ENCODE data around the gene TBXT. TPM values are rescaled to one million over a fixed set of nuclear protein-coding genes. Genes with fewer than 3 reads are reported as not detected.

TBXT gene
- total RNA-seq, 1 donor from 2014 or later = not detected

DNA sequence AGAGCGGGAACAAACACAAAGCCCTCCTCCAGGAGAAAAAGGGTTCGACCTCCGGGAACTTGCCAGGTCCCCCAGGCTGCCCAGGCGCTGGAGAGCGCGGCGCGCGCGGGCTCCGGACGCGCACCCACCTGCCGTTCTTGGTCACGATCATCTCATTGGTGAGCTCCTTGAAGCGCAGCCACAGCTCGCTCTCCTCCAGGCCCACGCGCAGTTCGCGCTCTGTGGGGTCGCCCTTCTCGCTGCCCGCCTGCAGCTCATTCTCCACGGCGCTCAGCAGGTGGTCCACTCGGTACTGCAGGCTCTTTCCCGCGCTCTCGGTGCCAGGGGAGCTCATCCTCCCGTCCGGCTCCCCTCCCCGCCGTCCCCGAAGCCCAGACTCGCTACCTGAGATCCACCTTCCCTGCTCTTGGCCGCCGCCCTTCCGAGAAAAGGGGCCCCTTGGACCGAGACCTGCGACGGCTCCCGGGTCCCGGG lies 356 bp downstream of the TBXT start:
- TF ChIP-seq, protein P1, sequence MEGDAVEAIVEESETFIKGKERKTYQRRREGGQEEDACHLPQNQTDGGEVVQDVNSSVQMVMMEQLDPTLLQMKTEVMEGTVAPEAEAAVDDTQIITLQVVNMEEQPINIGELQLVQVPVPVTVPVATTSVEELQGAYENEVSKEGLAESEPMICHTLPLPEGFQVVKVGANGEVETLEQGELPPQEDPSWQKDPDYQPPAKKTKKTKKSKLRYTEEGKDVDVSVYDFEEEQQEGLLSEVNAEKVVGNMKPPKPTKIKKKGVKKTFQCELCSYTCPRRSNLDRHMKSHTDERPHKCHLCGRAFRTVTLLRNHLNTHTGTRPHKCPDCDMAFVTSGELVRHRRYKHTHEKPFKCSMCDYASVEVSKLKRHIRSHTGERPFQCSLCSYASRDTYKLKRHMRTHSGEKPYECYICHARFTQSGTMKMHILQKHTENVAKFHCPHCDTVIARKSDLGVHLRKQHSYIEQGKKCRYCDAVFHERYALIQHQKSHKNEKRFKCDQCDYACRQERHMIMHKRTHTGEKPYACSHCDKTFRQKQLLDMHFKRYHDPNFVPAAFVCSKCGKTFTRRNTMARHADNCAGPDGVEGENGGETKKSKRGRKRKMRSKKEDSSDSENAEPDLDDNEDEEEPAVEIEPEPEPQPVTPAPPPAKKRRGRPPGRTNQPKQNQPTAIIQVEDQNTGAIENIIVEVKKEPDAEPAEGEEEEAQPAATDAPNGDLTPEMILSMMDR (IDR thresholded peaks at IDR 0.05; ENCODE audit: insufficient read depth, low read length, poor library complexity, severe bottlenecking) = no peak
- Histone ChIP-seq H3K4me3 (ENCODE audit: low read depth, low read length) (no peak overlapping the region), H3K36me3 (ENCODE audit: control insufficient read depth, insufficient read depth, low read length) (no peaks in the 10 kb centered on the region), H3K27me3 (ENCODE audit: control insufficient read depth, insufficient read depth, low read length) (peaks cover 74% of the 10 kb centered on the region)
- DNase-seq (ENCODE audit: low read depth) = no peak

DNA sequence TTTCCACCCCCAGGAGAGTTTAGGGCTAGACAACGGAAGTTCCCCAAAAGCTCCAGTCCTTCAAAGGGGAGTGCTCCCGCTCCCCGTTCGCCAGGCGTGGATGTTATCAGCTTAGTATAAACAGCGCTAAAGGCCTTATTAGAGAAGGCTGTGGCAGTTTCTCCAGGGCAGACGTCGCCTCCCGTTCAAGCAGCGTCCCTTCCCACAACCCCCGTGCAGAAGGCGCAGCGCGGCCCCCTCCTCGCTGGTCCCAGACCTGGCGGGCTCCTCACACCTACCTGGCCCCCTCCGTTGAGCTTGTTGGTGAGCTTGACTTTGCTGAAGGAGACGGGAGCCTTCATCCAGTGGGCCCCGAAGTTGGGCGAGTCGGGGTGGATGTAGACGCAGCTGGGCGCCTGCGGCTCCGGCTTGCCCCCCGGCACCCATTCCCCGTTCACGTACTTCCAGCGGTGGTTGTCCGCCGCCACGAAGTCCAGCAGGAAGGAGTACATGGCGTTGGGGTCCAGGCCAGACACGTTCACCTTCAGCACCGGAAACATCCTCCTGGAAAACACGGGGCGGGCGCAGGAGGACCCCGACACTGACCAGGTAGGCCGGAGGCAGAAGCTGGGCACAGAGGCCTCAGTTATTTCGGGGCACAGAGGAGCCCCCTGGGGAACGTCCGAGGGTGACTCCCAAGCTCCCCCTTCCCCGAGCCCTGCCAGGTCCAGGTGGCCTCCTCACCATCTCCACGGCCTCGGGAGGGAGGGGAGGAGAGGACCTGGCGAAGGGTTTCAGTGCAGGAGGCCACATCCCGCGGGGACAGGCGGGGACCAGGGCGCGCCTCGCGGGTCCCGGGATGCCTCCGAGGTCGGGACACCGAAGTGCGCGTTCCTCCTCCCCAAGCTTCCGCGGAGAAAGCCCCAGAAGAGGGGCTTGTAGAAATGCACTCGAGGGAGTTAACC lies 1.1 kb downstream of the TBXT start:
- H3K36me3 ChIP-seq (ENCODE audit: control insufficient read depth, insufficient read depth, low read length) = no peaks in the 10 kb centered on the region
- DNase-seq (ENCODE audit: low read depth) = no peak
- H3K4me3 ChIP-seq (ENCODE audit: low read depth, low read length) = no peak overlapping the region
- TF ChIP-seq, protein P1 (IDR thresholded peaks at IDR 0.05; ENCODE audit: insufficient read depth, low read length, poor library complexity, severe bottlenecking) = no peak
- H3K27me3 ChIP-seq (ENCODE audit: control insufficient read depth, insufficient read depth, low read length) = peaks cover 71% of the 10 kb centered on the region

DNA sequence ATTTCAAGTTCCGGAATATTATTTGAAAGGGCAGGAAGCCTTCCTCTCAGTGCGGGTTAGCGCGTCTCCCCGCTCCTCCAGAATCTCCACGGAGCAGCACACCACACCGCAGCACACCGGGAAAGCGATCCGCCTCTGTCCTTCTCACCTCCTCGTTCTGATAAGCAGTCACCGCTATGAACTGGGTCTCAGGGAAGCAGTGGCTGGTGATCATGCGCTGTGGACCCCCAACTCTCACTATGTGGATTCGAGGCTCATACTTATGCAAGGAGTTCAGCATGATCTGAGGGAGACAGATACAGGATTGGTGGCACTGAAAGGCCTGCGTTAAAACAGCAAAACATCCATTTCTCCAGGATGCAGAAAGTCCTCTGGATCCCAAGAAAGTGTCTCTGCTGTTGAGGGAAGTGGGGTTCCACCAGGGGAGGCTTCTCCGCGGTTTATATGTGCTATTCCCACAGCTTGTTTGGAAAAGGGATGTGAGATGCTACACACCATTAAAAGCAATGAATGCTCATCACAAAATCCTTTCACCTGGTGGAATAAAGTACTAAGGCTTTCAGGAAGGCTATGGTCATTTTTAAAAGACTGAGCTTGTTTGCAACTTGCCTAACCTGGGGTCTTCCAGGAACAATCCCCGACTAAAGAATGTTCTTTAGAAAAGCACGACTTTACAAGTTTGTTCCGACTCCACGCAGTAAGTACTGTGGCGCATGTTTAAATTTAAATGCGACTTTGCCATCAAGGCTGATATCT lies 1.9 kb downstream of the TBXT start:
- DNase-seq (ENCODE audit: low read depth) = no peak
- Histone ChIP-seq H3K4me3 (ENCODE audit: low read depth, low read length) (no peak overlapping the region), H3K27me3 (ENCODE audit: control insufficient read depth, insufficient read depth, low read length) (peaks cover 68% of the 10 kb centered on the region), H3K36me3 (ENCODE audit: control insufficient read depth, insufficient read depth, low read length) (no peaks in the 10 kb centered on the region)
- TF ChIP-seq, protein P1 (IDR thresholded peaks at IDR 0.05; ENCODE audit: insufficient read depth, low read length, poor library complexity, severe bottlenecking) = no peak

DNA sequence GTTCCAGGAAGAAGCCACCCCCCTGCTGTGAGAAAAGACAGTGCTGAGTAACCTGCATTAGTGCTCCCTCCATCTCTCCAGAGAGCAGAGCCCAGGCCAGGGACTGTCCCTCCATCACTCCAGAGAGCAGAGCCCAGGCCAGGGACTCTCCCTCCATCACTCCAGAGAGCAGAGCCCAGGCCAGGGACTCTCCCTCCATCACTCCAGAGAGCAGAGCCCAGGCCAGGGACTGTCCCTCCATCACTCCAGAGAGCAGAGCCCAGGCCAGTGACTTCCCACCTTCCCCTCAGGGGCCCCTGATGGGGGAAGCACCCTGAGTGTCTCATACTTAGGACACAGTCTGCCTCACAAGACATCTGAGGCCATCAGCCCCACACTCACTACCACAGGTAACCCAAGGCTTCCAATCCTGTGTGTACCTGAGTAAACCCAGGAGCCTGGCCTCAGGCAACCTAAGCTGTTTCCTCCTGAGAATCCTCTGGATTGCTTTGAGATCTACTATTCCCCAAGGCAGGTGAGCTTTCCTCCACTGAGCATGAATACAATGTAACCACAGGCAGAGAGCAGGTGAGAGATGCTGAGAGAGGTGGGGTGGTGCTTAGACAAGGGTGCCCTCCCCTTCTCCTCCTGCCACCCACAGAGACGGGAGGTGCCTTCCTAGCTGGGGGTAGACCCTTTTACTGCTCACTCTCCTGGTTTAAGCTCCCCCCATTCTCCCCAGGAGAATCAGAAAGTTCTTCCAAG lies 4.9 kb downstream of the TBXT start:
- H3K27me3 ChIP-seq (ENCODE audit: control insufficient read depth, insufficient read depth, low read length) = peaks cover 43% of the 10 kb centered on the region
- TF ChIP-seq, protein P1 (IDR thresholded peaks at IDR 0.05; ENCODE audit: insufficient read depth, low read length, poor library complexity, severe bottlenecking) = no peak
- no peak for DNase-seq (ENCODE audit: low read depth)
- H3K4me3 ChIP-seq (ENCODE audit: low read depth, low read length) = no peak overlapping the region
- H3K36me3 ChIP-seq (ENCODE audit: control insufficient read depth, insufficient read depth, low read length) = no peaks in the 10 kb centered on the region

DNA sequence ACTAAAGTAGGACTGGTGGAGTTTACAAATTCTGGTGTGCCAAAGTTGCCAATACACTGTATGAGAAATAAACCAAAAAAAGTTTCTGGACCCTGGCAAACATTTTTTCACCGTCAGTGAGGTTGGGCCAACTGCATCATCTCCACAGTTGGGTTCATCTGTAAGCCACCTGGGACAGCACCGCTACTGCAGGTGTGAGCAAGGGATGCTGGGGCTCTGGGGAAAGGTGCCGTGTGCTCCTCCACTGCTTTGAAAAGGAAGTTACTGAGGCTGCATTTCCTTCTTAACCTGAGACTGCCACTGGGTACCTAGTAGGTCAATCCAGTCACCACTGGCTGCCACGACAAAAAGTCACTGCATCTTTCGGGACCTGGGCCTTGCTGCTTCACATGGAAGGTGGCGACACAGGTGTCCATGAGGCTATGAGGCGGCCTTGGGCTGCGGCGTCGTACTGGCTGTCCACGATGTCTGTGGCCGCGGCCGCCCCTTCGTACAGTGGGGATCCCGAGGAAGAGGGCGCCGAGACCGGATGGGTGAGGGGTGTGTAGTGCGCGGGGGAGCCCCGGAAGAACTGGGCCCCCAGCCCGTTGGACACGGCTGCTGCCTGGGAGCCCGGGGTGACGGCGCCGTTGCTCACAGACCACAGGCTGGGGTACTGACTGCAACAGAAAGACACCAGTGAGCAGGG lies 9.6 kb downstream of the TBXT start:
- no peak overlapping the region for H3K4me3 ChIP-seq (ENCODE audit: low read depth, low read length)

More for the DNA sequence above, 9.6 kb downstream of the TBXT start:
- TF ChIP-seq, protein P1 (IDR thresholded peaks at IDR 0.05; ENCODE audit: insufficient read depth, low read length, poor library complexity, severe bottlenecking) = no peak
- H3K36me3 ChIP-seq (ENCODE audit: control insufficient read depth, insufficient read depth, low read length) = no peaks in the 10 kb centered on the region
- H3K27me3 ChIP-seq (ENCODE audit: control insufficient read depth, insufficient read depth, low read length) = peaks cover 8% of the 10 kb centered on the region
- no peak for DNase-seq (ENCODE audit: low read depth)
